Activated naive CD8-positive, alpha-beta T cell treated with anti-CD3 and anti-CD28 coated beads for 36 hours (primary cell): ENCODE data around the gene CNOT6. TPM values are rescaled to one million over a fixed set of nuclear protein-coding genes. Genes with fewer than 3 reads are reported as not detected.
"Not testable (repeated sequence)": the region's sequence is repeated elsewhere in the genome, so short reads cannot be mapped to it uniquely, and the experiment has no call there.

ENCODE experiments used
- DNase-seq: peaks from one replicate; pipeline ENCODE4 v3.0.0; 2021
- H3K27ac Mint-ChIP-seq: one replicate; pipeline ENCODE4 v1.8.0; 2022; ENCODE audit warnings: mild to moderate bottlenecking, moderate library complexity, mixed read lengths
- H3K27me3 Mint-ChIP-seq: one replicate; pipeline ENCODE4 v1.8.0; 2022; ENCODE audit warnings: mild to moderate bottlenecking, mixed read lengths
- H3K36me3 Mint-ChIP-seq: one replicate; pipeline ENCODE4 v1.8.0; 2021; ENCODE audit warnings: mild to moderate bottlenecking, mixed read lengths
- H3K4me1 Mint-ChIP-seq: one replicate; pipeline ENCODE4 v1.8.0; 2021; ENCODE audit warnings: mixed read lengths
- H3K4me3 Mint-ChIP-seq: one replicate; pipeline ENCODE4 v1.8.0; 2022; ENCODE audit warnings: mild to moderate bottlenecking, moderate library complexity, mixed read lengths
- H3K9me3 Mint-ChIP-seq: one replicate; pipeline ENCODE4 v1.8.0; 2022; ENCODE audit warnings: mixed read lengths
- total RNA-seq, 2 experiments: library from RNA; stranded (reverse); gene quantifications; one replicate each; pipeline ENCODE4 v1.2.3, GENCODE V29; 2021

CNOT6 gene
- total RNA-seq, 2 experiments from 2014 or later, result 35.4 to 37.5 TPM

- Mint-ChIP-seq H3K4me1 (peaks cover 23% of the 10 kb centered on the region), H3K4me3 (peak overlapping the region; percentile 9), H3K9me3 (peaks cover 3% of the 10 kb centered on the region), H3K27ac (peak overlapping the region; percentile 15), H3K36me3 (peaks cover 14% of the 10 kb centered on the region), H3K27me3 (no peaks in the 10 kb centered on the region)
- DNase-seq, result peak; percentile 6
These were observed 1.8 kb upstream of the CNOT6 start for GRCh38 chr5:180492226-180492903.

- Mint-ChIP-seq H3K27ac (peak overlapping the region; percentile 92), H3K4me1 (peaks cover 34% of the 10 kb centered on the region), H3K36me3 (peaks cover 22% of the 10 kb centered on the region), H3K4me3 (peak overlapping the region; percentile 93), H3K27me3 (no peaks in the 10 kb centered on the region), H3K9me3 (peaks cover 3% of the 10 kb centered on the region)
- peak; percentile 68 for DNase-seq
These were observed 467 bp downstream of the CNOT6 start for GRCh38 chr5:180494510-180495181.

GRCh38 chr5:180495292-180495691, 1.1 kb downstream of the CNOT6 start:
- Mint-ChIP-seq H3K36me3 (peaks cover 26% of the 10 kb centered on the region), H3K4me1 (peaks cover 35% of the 10 kb centered on the region), H3K4me3 (peak overlapping the region; percentile 80), H3K27me3 (no peaks in the 10 kb centered on the region), H3K27ac (peak overlapping the region; percentile 56), H3K9me3 (peaks cover 3% of the 10 kb centered on the region)
- DNase-seq, result no peak

GRCh38 chr5:180495991-180496741, 2.0 kb downstream of the CNOT6 start:
- Mint-ChIP-seq H3K27ac (peak overlapping the region; percentile 59), H3K9me3 (peaks cover 3% of the 10 kb centered on the region), H3K36me3 (peaks cover 26% of the 10 kb centered on the region), H3K4me1 (peaks cover 35% of the 10 kb centered on the region), H3K27me3 (no peaks in the 10 kb centered on the region), H3K4me3 (peak overlapping the region; percentile 54)
- no peak for DNase-seq

GRCh38 chr5:180496806-180497205, 2.6 kb downstream of the CNOT6 start:
- Mint-ChIP-seq H3K36me3 (peaks cover 26% of the 10 kb centered on the region), H3K4me1 (peaks cover 35% of the 10 kb centered on the region)
- not testable (repeated sequence) for DNase-seq, H3K9me3 Mint-ChIP-seq, H3K27ac Mint-ChIP-seq, H3K27me3 Mint-ChIP-seq, H3K4me3 Mint-ChIP-seq

- not testable (repeated sequence) for DNase-seq, H3K27me3 Mint-ChIP-seq, H3K27ac Mint-ChIP-seq, H3K4me3 Mint-ChIP-seq, H3K9me3 Mint-ChIP-seq
- peaks cover 25% of the 10 kb centered on the region for H3K36me3 Mint-ChIP-seq
- peaks cover 30% of the 10 kb centered on the region for H3K4me1 Mint-ChIP-seq
These were observed 3.7 kb downstream of the CNOT6 start for GRCh38 chr5:180497865-180498264.

GRCh38 chr5:180498378-180498777, 4.2 kb downstream of the CNOT6 start:
- H3K27ac Mint-ChIP-seq, result no peak overlapping the region
- peaks cover 26% of the 10 kb centered on the region for H3K4me1 Mint-ChIP-seq
- no peaks in the 10 kb centered on the region for H3K27me3 Mint-ChIP-seq
- DNase-seq, result no peak
- peaks cover 1% of the 10 kb centered on the region for H3K9me3 Mint-ChIP-seq
- no peak overlapping the region for H3K4me3 Mint-ChIP-seq
- peaks cover 22% of the 10 kb centered on the region for H3K36me3 Mint-ChIP-seq

GRCh38 chr5:180499684-180500083, 5.5 kb downstream of the CNOT6 start:
- peaks cover 25% of the 10 kb centered on the region for H3K36me3 Mint-ChIP-seq
- no peak overlapping the region for H3K4me3 Mint-ChIP-seq
- peaks cover 22% of the 10 kb centered on the region for H3K4me1 Mint-ChIP-seq

GRCh38 chr5:180500300-180500699, 6.1 kb downstream of the CNOT6 start:
- peaks cover 21% of the 10 kb centered on the region for H3K4me1 Mint-ChIP-seq
- peaks cover 25% of the 10 kb centered on the region for H3K36me3 Mint-ChIP-seq
- H3K27me3 Mint-ChIP-seq, H3K27ac Mint-ChIP-seq, H3K9me3 Mint-ChIP-seq, DNase-seq, H3K4me3 Mint-ChIP-seq: not testable (repeated sequence)

More at GRCh38 chr5:180499684-180500083, 5.5 kb downstream of the CNOT6 start:
- DNase-seq, result no peak
- Mint-ChIP-seq H3K27ac (no peak overlapping the region), H3K27me3 (no peaks in the 10 kb centered on the region), H3K9me3 (no peaks in the 10 kb centered on the region)

- Mint-ChIP-seq H3K9me3 (no peaks in the 10 kb centered on the region), H3K27ac (no peak overlapping the region), H3K4me1 (peaks cover 13% of the 10 kb centered on the region), H3K4me3 (no peak overlapping the region), H3K36me3 (peaks cover 23% of the 10 kb centered on the region), H3K27me3 (no peaks in the 10 kb centered on the region)
- DNase-seq, result no peak
These were observed 13.5 kb downstream of the CNOT6 start for GRCh38 chr5:180507661-180508060.

GRCh38 chr5:180515294-180515693, 21.1 kb downstream of the CNOT6 start:
- H3K27ac Mint-ChIP-seq, result no peak overlapping the region
- no peaks in the 10 kb centered on the region for H3K27me3 Mint-ChIP-seq

GRCh38 chr5:180515974-180516373, 21.8 kb downstream of the CNOT6 start:
- H3K27ac Mint-ChIP-seq, DNase-seq, H3K27me3 Mint-ChIP-seq, H3K9me3 Mint-ChIP-seq, H3K4me3 Mint-ChIP-seq: not testable (repeated sequence)
- Mint-ChIP-seq H3K4me1 (peaks cover 38% of the 10 kb centered on the region), H3K36me3 (peaks cover 19% of the 10 kb centered on the region)

More at GRCh38 chr5:180515294-180515693, 21.1 kb downstream of the CNOT6 start:
- Mint-ChIP-seq H3K4me1 (peaks cover 35% of the 10 kb centered on the region), H3K9me3 (no peaks in the 10 kb centered on the region), H3K36me3 (peaks cover 19% of the 10 kb centered on the region), H3K4me3 (no peak overlapping the region)
- no peak for DNase-seq

GRCh38 chr5:180516440-180516839, 22.3 kb downstream of the CNOT6 start:
- no peak for DNase-seq
- Mint-ChIP-seq H3K4me3 (no peak overlapping the region), H3K9me3 (no peaks in the 10 kb centered on the region), H3K27ac (peak overlapping the region; percentile 36), H3K27me3 (no peaks in the 10 kb centered on the region), H3K36me3 (peaks cover 19% of the 10 kb centered on the region), H3K4me1 (peaks cover 42% of the 10 kb centered on the region)

- Mint-ChIP-seq H3K9me3 (no peaks in the 10 kb centered on the region), H3K27me3 (no peaks in the 10 kb centered on the region), H3K36me3 (peaks cover 13% of the 10 kb centered on the region), H3K4me3 (no peak overlapping the region), H3K27ac (no peak overlapping the region), H3K4me1 (peaks cover 62% of the 10 kb centered on the region)
- no peak for DNase-seq
These were observed 24.9 kb downstream of the CNOT6 start for GRCh38 chr5:180519098-180519497.

GRCh38 chr5:180521101-180521500, 26.9 kb downstream of the CNOT6 start:
- Mint-ChIP-seq H3K4me3 (no peak overlapping the region), H3K27me3 (no peaks in the 10 kb centered on the region), H3K36me3 (peaks cover 9% of the 10 kb centered on the region), H3K9me3 (no peaks in the 10 kb centered on the region), H3K4me1 (peaks cover 68% of the 10 kb centered on the region), H3K27ac (no peak overlapping the region)
- DNase-seq, result no peak
